Adrenal gland (tissue), 12 donors: Measurements from ENCODE around the gene SSBP2. TPM values are rescaled to one million over a fixed set of nuclear protein-coding genes. Genes with fewer than 3 reads are reported as not detected.
"Not testable (repeated sequence)": the region's sequence is repeated elsewhere in the genome, so short reads cannot be mapped to it uniquely, and the experiment has no call there.

ENCODE experiments used
- DNase-seq, 7 donors: peaks; one replicate each; pipeline ENCODE4 v3.0.0-alpha.2; 2019 to 2020
- H3K27ac ChIP-seq, 5 donors: fragments of 200-600 bp; sonication (generic) in 4 of 5; 1 replicate in 3 of 5; 2 replicates in 2 of 5; pipeline versions ENCODE4 v1.5.1 to v1.8.0; 2016 to 2020; ENCODE audit warnings: mild to moderate bottlenecking in 1 of 5
- H3K27me3 ChIP-seq: fragments of 200-600 bp; 2 replicates; pipeline ENCODE4 v1.8.0; 2021
- H3K36me3 ChIP-seq, 2 donors: fragments of 200-600 bp; replicated peaks in 1 of 2; 1 replicate in 1 of 2; 2 replicates in 1 of 2; pipeline versions ENCODE4 v1.5.1 to v1.8.0; 2018 to 2022
- H3K4me1 ChIP-seq, 2 donors: fragments of 200-600 bp; replicated peaks in 1 of 2; 1 replicate in 1 of 2; 2 replicates in 1 of 2; pipeline versions ENCODE4 v1.5.1 to v1.8.0; 2018 to 2021
- H3K4me3 ChIP-seq, 4 donors: fragments of 200-600 bp; sonication (generic) in 3 of 4; one replicate each; pipeline ENCODE4 v1.5.1; 2016 to 2018
- H3K9me3 ChIP-seq, 3 donors: fragments of 200-600 bp; sonication (generic) in 1 of 3; replicated peaks in 1 of 3; 1 replicate in 2 of 3; 2 replicates in 1 of 3; pipeline versions ENCODE4 v1.5.1 to v1.8.0; 2016 to 2021
- POLR2A ChIP-seq, 2 donors: fragments of 450-650 bp; IDR thresholded peaks; one replicate each; pipeline ENCODE4 v1.6.1; 2017; ENCODE audit warnings: antibody characterized with exemption in 2 of 2, mild to moderate bottlenecking in 2 of 2, moderate library complexity in 1 of 2
- WGBS, 4 donors: extraction: QIAGEN DNeasy Blood & Tissue Kit in 2 of 4; methylation state at CpG; one replicate each; pipeline versions ENCODE4 v1.1.5 to v1.1.7; 2013 to 2017; 5-methylcytosine and 5-hydroxymethylcytosine counted together
- intact Hi-C, 2 donors: fragments of 100-400 bp; cut with DNase I; formaldehyde crosslinking; loops; one replicate each; pipeline versions ENCODE4 v1.14.1 to v1.15.0; 2022 to 2023
- polyA plus RNA-seq, 3 donors: library from polyadenylated mRNA; stranded (reverse); fragments of 200-250 nt in 2 of 3; fragments of 350-450 nt in 1 of 3; fragmentation: Illumina TruSeq in 1 of 3; extraction: RNeasy Lipid Tissue Mini Kit (QIAGEN cat#74804) in 1 of 3; gene quantifications; one replicate each; pipeline ENCODE4 v1.2.3, GENCODE V29; 2013 to 2014
- total RNA-seq, 9 donors: library from RNA; depleted of rRNA in 4 of 9; stranded (reverse); fragments of >200 nt in 4 of 9; fragments of 120-200 nt in 1 of 9; fragmentation: NEBNext Ultra II Directional in 1 of 9; extraction: Animal tissue kit (Norgen Biotek cat#: 25700) in 1 of 9; gene quantifications; one replicate each; pipeline versions ENCODE4 v1.1.0 to v1.2.4, GENCODE V29; 2013 to 2023
- TF ChIP-seq, protein P1 (sequence below), 6 experiments: fragments of 450-650 bp in 4 of 6; fragments of 200-600 bp in 2 of 6; sonication (generic) in 1 of 6; IDR thresholded peaks; 1 replicate in 5 of 6; 2 replicates in 1 of 6; pipeline versions ENCODE4 v1.5.1 to v1.8.0; 2016 to 2021; ENCODE audit warnings: antibody characterized with exemption in 6 of 6, mild to moderate bottlenecking in 2 of 6, moderate library complexity in 1 of 6
- donor health status: healthy with polysubstance abuse.
- donor health status: Bipolar disorder and iron deficiency.
- donor health status: DM: yes; HTN: yes; CAD: no.
- donor health status: DM: no; HTN: no; CAD: no.
- donor health status: DM: no; HTN: no; CAD: no.
- donor health status: DM: yes; HTN: yes; CAD: no.

SSBP2 gene
- total and polyA plus RNA-seq, 12 donors, result 16.2 to 424 (median 25.4) TPM

DNA sequence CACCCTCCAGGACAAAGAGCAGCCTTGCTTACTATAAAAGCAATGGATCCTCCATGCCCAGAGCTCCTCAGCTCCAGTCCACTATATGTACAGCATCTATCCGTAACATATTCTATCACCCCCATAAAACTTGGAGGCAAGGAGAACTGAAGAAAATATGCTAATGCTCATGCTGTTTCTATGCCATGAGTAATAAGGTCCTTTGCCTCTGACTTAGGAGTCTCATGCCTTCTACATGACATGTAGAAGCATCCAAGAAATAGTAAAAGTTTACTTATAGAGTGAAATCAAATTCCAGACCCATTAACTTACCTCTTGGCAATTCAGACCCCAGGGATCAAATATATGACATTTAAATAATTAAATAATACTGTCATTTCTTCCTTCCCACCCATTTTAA lies 33.7 kb downstream of the SSBP2 start:
- TF ChIP-seq POLR2A (IDR thresholded peaks at IDR 0.05), result no peak
- Histone ChIP-seq H3K9me3 (no peaks in the 10 kb centered on the region), H3K27ac (no peak overlapping the region), H3K27me3 (no peaks in the 10 kb centered on the region), H3K4me3 (no peak overlapping the region), H3K4me1 (peaks cover 6 to 40% of the 10 kb centered on the region in 2 donors), H3K36me3 (no peaks in the 10 kb centered on the region)
- 96 to 100% (median 100%) methylated on average over 1 of the region's 1 CpG for WGBS, 4 donors
- intact Hi-C loops, result no loop called here
- no peak for DNase-seq

DNA sequence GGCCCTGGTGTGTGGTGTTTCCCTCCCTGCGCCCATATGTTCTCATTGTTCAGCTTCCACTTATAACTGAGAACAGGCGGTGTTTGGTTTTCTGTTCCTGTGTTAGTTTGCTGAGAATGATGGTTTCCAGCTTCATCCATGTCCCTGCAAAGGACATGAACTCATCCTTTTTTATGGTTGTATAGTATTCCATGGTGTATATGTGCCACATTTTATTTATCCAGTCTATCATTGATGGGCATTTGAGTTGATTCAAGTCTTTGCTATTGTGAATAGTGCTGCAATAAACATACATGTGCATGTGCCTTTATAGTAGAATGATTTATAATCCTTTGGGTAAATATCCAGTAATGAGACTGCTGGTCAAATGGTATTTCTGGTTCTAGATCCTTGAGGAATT lies 36.8 kb downstream of the SSBP2 start:
- H3K4me3 ChIP-seq, DNase-seq, H3K27me3 ChIP-seq, H3K27ac ChIP-seq, H3K9me3 ChIP-seq, H3K36me3 ChIP-seq, intact Hi-C loops: not testable (repeated sequence)
- 76 to 100% (median 95%) methylated on average over 2 of the region's 2 CpGs for WGBS, 4 donors
- peaks cover 0 to 11% of the 10 kb centered on the region in 2 donors for H3K4me1 ChIP-seq

DNA sequence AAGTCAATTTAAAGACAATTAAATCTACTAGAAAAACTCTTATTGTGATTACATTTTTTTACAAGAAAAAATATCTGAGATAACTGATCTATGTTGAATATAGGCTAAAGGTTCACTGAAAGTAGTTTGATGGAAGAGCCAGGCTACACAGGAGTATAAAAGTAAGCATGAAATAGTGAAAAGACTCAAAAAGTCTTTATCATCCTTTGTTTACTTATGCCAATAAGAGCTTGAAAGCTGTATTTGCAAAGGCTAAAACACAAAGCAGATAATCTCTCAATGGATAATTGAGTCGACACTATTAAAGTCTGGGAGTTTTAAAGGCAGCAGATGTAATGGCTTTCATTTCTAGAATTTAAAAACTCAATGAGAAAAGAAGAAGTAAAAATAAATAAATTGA lies 42.0 kb downstream of the SSBP2 start:
- TF ChIP-seq, protein P1, sequence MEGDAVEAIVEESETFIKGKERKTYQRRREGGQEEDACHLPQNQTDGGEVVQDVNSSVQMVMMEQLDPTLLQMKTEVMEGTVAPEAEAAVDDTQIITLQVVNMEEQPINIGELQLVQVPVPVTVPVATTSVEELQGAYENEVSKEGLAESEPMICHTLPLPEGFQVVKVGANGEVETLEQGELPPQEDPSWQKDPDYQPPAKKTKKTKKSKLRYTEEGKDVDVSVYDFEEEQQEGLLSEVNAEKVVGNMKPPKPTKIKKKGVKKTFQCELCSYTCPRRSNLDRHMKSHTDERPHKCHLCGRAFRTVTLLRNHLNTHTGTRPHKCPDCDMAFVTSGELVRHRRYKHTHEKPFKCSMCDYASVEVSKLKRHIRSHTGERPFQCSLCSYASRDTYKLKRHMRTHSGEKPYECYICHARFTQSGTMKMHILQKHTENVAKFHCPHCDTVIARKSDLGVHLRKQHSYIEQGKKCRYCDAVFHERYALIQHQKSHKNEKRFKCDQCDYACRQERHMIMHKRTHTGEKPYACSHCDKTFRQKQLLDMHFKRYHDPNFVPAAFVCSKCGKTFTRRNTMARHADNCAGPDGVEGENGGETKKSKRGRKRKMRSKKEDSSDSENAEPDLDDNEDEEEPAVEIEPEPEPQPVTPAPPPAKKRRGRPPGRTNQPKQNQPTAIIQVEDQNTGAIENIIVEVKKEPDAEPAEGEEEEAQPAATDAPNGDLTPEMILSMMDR (IDR thresholded peaks at IDR 0.05), result no peak
- no peak for TF ChIP-seq POLR2A (IDR thresholded peaks at IDR 0.05)
- no peaks in the 10 kb centered on the region for H3K4me1 ChIP-seq
- DNase-seq, result no peak
- H3K4me3 ChIP-seq, result no peak overlapping the region
- no peaks in the 10 kb centered on the region for H3K9me3 ChIP-seq
- H3K27ac ChIP-seq, result no peak overlapping the region
- no peaks in the 10 kb centered on the region for H3K36me3 ChIP-seq
- no peaks in the 10 kb centered on the region for H3K27me3 ChIP-seq
- intact Hi-C loops, result no loop called here
- 91 to 100% (median 97%) methylated on average over 1 of the region's 1 CpG for WGBS, 4 donors

DNA sequence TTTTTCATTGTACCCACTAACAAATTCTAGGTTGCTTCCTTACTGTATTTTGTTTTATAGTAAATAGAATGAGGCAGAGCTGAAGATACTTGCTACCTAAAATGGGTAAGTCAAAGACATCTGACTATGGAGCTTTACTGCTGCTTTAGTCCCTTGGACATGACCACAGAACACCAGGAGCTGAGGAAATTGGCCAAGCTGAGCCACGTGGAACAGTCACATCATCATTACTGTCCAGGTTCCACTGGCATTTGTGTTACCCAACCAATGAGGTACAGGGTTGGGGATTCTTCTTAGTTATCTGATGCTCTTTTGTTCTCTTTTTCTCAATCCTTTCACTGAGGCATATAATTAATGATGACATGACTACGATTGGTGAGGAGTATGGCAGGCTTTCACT lies 47.1 kb downstream of the SSBP2 start:
- Histone ChIP-seq H3K36me3 (no peaks in the 10 kb centered on the region), H3K27me3 (no peaks in the 10 kb centered on the region), H3K27ac (no peak overlapping the region), H3K4me1 (no peaks in the 10 kb centered on the region), H3K4me3 (no peak overlapping the region), H3K9me3 (no peaks in the 10 kb centered on the region)
- intact Hi-C loops, result no loop called here
- whole genome bisulfite sequencing, 4 donors, result 88 to 93% (median 90%) methylated on average over 2 of the region's 2 CpGs
- DNase-seq, result no peak
- TF ChIP-seq, protein P1 (IDR thresholded peaks at IDR 0.05), result no peak
- TF ChIP-seq POLR2A (IDR thresholded peaks at IDR 0.05), result no peak

DNA sequence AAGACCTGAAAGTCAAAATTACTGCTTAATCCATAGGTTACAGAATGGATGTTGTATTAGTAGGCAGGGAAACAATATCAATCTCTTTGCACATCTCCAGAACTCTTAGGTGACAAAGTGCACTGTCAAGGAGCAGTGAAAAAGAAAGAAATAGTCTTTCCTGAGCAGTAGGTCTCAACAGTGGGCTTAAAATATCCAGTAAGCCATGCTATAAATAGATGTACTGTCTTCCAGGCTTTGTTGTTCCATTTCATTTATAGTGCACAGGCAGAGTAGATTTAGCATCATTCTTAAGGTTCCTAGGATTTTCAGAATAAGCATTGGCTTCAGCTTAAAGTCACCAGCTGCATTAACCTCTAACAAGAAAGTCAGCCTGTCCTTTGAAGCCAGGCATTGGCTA lies 50.7 kb downstream of the SSBP2 start:
- Histone ChIP-seq H3K27me3 (no peaks in the 10 kb centered on the region), H3K27ac (no peak overlapping the region), H3K4me1 (no peaks in the 10 kb centered on the region), H3K9me3 (peaks cover 0 to 5% (median 0%) of the 10 kb centered on the region in 3 donors), H3K36me3 (no peaks in the 10 kb centered on the region), H3K4me3 (no peak overlapping the region)
- intact Hi-C loops, result no loop called here
- DNase-seq, result no peak
- no peak for TF ChIP-seq POLR2A (IDR thresholded peaks at IDR 0.05)
- TF ChIP-seq, protein P1 (IDR thresholded peaks at IDR 0.05), result no peak
